HG03095 (cell line): ENCODE results near the gene CDAN1.
"Not testable (repeated sequence)": the region's sequence is repeated elsewhere in the genome, so short reads cannot be mapped to it uniquely, and the experiment has no call there.

Experiments
- ATAC-seq: cut with Tn5 transposase; IDR thresholded peaks from one replicate; pipeline ENCODE4 v1.9.1; 2021; ENCODE audit warnings: moderate library complexity; ENCODE audit not compliant: unreplicated experiment

CDAN1 gene

GRCh38 chr15:42736793-42737528, at the start of gene CDAN1:
CDAN1 (minus strand) TSS chr15:42737128; CDS start chr15:42737102, 26 bp downstream.
- peak; percentile 76 for ATAC-seq

GRCh38 chr15:42785569-42785968, 48.6 kb upstream of the CDAN1 start:
- no peak for ATAC-seq

GRCh38 chr15:42784705-42785104, 47.8 kb upstream of the CDAN1 start:
- ATAC-seq, result no peak

GRCh38 chr15:42782716-42783115, 45.8 kb upstream of the CDAN1 start:
- ATAC-seq, result no peak

- ATAC-seq, result no peak
These were observed 38.5 kb upstream of the CDAN1 start for GRCh38 chr15:42775416-42775815.

- ATAC-seq, result no peak
These were observed 36.0 kb upstream of the CDAN1 start for GRCh38 chr15:42772901-42773300.

GRCh38 chr15:42772144-42772543, 35.2 kb upstream of the CDAN1 start:
- ATAC-seq, result no peak

GRCh38 chr15:42766109-42766508, 29.2 kb upstream of the CDAN1 start:
- not testable (repeated sequence) for ATAC-seq

GRCh38 chr15:42764154-42764731, 27.3 kb upstream of the CDAN1 start:
- not testable (repeated sequence) for ATAC-seq

GRCh38 chr15:42761813-42762212, 24.9 kb upstream of the CDAN1 start:
- not testable (repeated sequence) for ATAC-seq

GRCh38 chr15:42760759-42761158, 23.8 kb upstream of the CDAN1 start:
- no peak for ATAC-seq

GRCh38 chr15:42759093-42759492, 22.2 kb upstream of the CDAN1 start:
- no peak for ATAC-seq

- no peak for ATAC-seq
These were observed 13.4 kb upstream of the CDAN1 start for GRCh38 chr15:42750306-42750705.

GRCh38 chr15:42749266-42749665, 12.3 kb upstream of the CDAN1 start:
- ATAC-seq, result no peak

GRCh38 chr15:42744195-42744594, 7.3 kb upstream of the CDAN1 start:
- no peak for ATAC-seq

- ATAC-seq, result no peak
These were observed 5.2 kb upstream of the CDAN1 start for GRCh38 chr15:42742149-42742548.

GRCh38 chr15:42741710-42742109, 4.8 kb upstream of the CDAN1 start:
- no peak for ATAC-seq

GRCh38 chr15:42737529-42738328, 801 bp upstream of the CDAN1 start:
- no peak for ATAC-seq

GRCh38 chr15:42736178-42736792, 643 bp downstream of the CDAN1 start:
- ATAC-seq, result peak; percentile 30

GRCh38 chr15:42735382-42736165, 1.4 kb downstream of the CDAN1 start:
- ATAC-seq, result no peak
